VCaP (cell line): ENCODE data around the gene LGR4.
"Not testable (repeated sequence)": the region's sequence is repeated elsewhere in the genome, so short reads cannot be mapped to it uniquely, and the experiment has no call there.

Source experiments
- H3K27ac ChIP-seq: fragments of 450-650 bp; 2 replicates; pipeline ENCODE4 v1.5.1; 2017
- TF ChIP-seq, protein P1 (sequence below): fragments of 450-650 bp; conservative IDR thresholded peaks from 2 replicates; pipeline ENCODE4 v1.5.1; 2017; ENCODE audit warnings: mild to moderate bottlenecking, moderate library complexity

The LGR4 gene

DNA sequence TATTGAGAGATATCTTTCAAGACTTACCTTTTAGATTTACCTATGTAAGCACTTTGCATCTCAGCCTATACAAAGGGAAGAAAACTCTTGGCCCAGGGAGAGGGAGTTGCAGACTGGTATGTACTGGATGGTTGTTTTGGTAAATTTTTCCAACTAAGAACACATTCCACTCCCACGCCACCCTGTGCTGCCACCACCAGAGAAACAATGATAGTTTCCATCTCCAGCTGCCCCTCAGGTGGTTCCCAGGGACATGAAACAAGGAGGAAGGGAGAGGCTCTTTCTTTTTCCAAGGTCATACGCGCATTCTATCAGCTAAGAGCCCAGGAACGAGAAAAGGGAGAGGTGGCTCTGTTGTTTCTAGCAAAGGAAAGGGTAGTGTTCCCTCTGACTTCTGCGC lies 144.0 kb downstream of the LGR4 start:
- TF ChIP-seq, protein P1, sequence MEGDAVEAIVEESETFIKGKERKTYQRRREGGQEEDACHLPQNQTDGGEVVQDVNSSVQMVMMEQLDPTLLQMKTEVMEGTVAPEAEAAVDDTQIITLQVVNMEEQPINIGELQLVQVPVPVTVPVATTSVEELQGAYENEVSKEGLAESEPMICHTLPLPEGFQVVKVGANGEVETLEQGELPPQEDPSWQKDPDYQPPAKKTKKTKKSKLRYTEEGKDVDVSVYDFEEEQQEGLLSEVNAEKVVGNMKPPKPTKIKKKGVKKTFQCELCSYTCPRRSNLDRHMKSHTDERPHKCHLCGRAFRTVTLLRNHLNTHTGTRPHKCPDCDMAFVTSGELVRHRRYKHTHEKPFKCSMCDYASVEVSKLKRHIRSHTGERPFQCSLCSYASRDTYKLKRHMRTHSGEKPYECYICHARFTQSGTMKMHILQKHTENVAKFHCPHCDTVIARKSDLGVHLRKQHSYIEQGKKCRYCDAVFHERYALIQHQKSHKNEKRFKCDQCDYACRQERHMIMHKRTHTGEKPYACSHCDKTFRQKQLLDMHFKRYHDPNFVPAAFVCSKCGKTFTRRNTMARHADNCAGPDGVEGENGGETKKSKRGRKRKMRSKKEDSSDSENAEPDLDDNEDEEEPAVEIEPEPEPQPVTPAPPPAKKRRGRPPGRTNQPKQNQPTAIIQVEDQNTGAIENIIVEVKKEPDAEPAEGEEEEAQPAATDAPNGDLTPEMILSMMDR, result no peak
- no peak overlapping the region for H3K27ac ChIP-seq

DNA sequence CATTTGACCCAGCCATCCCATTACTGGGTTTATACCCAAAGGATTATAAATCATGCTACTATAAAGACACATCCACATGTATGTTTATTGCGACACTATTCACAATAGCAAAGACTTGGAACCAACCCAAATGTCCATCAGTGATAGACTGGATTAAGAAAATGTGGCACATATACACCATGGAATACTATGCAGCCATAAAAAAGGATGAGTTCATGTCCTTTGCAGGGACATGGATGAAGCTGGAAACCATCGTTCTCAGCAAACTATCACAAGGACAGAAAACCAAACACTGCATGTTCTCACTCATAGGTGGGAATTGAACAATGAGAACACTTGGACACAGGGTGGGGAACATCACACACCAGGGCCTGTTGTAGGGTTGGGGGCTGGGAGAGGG lies 145.5 kb downstream of the LGR4 start:
- H3K27ac ChIP-seq, result not testable (repeated sequence)

DNA sequence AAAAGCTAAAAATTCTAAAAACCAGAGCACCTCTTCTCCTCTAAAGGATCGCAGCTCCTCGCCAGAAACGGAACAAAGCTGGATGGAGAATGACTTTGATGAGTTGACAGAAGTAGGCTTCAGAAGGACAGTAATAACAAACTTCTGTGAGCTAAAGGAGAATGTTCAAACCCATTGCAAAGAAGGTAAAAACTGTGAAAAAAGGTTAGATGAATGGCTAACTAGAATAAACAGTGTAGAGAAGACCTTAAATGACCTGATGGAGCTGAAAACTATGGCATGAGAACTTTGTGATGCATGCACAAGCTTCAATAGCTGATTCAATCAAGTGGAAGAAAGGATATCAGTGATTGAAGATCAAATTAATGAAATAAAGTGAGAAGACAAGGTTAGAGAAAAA lies 150.4 kb downstream of the LGR4 start:
- not testable (repeated sequence) for H3K27ac ChIP-seq

DNA sequence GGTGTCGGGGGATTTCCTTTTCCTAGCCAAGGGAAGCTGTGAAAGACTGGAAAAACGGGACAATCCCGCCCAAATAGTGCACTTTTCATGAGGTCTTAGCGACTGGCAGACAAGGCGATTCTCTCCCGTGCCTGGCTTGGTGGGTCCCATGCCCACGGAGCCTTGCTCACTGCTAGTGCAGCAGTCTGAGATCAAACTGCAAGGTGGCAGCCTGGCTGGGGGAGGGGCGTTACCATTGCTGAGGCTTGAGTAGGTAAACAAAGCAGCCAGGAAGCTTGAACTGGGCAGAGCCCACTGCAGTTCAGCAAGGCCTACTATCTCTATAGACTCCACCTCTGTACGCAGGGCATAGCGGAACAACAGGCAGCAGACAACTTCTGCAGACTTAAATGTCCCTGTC lies 151.2 kb downstream of the LGR4 start:
- not testable (repeated sequence) for H3K27ac ChIP-seq

DNA sequence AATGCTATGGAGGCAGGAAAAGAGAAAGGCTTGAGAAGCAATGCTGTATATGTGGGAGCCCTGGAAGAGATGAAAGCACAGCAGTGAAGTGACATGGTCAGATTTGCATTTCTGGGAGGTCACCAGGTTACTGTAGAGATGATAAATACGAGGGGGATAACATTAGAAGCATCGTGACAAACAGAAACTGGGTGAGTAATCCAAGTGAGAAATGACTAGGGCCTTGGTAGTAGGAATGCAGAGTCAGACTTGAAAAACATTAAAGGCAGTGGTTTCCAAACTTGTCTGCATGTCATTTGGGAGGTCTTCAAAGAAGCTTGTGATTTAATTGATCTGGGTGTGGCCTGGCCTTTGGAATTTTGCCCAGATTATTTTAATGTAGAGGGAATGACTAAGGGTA lies 153.5 kb downstream of the LGR4 start:
- TF ChIP-seq, protein P1, result no peak
- H3K27ac ChIP-seq, result no peak overlapping the region

DNA sequence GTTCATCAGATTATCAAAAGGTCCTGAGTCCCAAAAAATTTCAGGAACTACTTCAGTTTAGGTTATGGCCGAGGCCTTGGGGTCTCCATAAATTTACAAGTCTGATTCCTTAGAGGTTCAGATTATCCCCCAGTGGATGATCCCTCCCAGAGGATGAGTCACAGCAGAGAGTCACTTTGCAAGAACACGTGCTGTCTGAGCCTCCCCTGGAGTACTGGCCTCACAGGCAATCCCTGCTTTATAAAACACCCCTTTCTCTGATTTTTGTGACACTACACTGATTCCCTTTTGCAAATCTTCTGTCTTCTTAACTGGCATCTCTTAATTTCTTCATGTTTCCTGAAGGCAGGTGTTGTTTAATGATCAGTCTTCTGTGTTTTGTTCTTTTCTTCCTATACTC lies 154.8 kb downstream of the LGR4 start:
- H3K27ac ChIP-seq, result no peak overlapping the region
- TF ChIP-seq, protein P1, result no peak
